ENCODE data around the gene MARK4. TPM values are rescaled to one million over a fixed set of nuclear protein-coding genes. Genes with fewer than 3 reads are reported as not detected.

Gene MARK4
- total RNA-seq, 1 experiment from 2014 or later: 44.0 TPM

GRCh38 chr19:45206328-45206727 lies 44.7 kb upstream of the MARK4 start:
- BruUV-seq (replicated peaks): no TSS peak
- Histone ChIP-seq H3K4me3 (ENCODE audit: low read depth, low read length, poor library complexity, severe bottlenecking) (no peak overlapping the region), H3K36me3 (ENCODE audit: insufficient read depth, low read length, poor library complexity, severe bottlenecking) (no peaks in the 10 kb centered on the region), H3K27ac (ENCODE audit: low read depth, low read length, poor library complexity, severe bottlenecking) (no peak overlapping the region), H3K9me3 (ENCODE audit: low read depth, low read length, poor library complexity, severe bottlenecking) (no peaks in the 10 kb centered on the region), H3K4me1 (ENCODE audit: insufficient read depth, low read length, poor library complexity, severe bottlenecking) (no peaks in the 10 kb centered on the region), H3K27me3 (replicated peaks; ENCODE audit: insufficient read depth, low read depth, low read length, poor library complexity) (no peaks in the 10 kb centered on the region)
- POLR2A ChIA-PET (ENCODE audit: low non-redundant PET): no interaction called here
- no peak for DNase-seq (ENCODE audit: low spot score)
- intact Hi-C loops (cut with micrococcal nuclease; ENCODE audit: unreplicated experiment): no loop called here
- TF ChIP-seq, protein P1, sequence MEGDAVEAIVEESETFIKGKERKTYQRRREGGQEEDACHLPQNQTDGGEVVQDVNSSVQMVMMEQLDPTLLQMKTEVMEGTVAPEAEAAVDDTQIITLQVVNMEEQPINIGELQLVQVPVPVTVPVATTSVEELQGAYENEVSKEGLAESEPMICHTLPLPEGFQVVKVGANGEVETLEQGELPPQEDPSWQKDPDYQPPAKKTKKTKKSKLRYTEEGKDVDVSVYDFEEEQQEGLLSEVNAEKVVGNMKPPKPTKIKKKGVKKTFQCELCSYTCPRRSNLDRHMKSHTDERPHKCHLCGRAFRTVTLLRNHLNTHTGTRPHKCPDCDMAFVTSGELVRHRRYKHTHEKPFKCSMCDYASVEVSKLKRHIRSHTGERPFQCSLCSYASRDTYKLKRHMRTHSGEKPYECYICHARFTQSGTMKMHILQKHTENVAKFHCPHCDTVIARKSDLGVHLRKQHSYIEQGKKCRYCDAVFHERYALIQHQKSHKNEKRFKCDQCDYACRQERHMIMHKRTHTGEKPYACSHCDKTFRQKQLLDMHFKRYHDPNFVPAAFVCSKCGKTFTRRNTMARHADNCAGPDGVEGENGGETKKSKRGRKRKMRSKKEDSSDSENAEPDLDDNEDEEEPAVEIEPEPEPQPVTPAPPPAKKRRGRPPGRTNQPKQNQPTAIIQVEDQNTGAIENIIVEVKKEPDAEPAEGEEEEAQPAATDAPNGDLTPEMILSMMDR (conservative IDR thresholded peaks at IDR 0.05; ENCODE audit: low read depth, low read length): no peak
- TF ChIP-seq EZH2 (IDR thresholded peaks at IDR 0.05; ENCODE audit: borderline replicate concordance, low read depth, low read length, poor library complexity, severe bottlenecking): no peak
- CTCF ChIA-PET: no interaction called here

- no peaks in the 10 kb centered on the region for H3K9me3 ChIP-seq (ENCODE audit: low read depth, low read length, poor library complexity, severe bottlenecking)
- ChIA-PET CTCF (no interaction called here), POLR2A (ENCODE audit: low non-redundant PET) (no interaction called here)
- no peaks in the 10 kb centered on the region for H3K4me1 ChIP-seq (ENCODE audit: insufficient read depth, low read length, poor library complexity, severe bottlenecking)
- BruUV-seq (replicated peaks): no TSS peak
- H3K36me3 ChIP-seq (ENCODE audit: insufficient read depth, low read length, poor library complexity, severe bottlenecking): no peaks in the 10 kb centered on the region
- H3K4me3 ChIP-seq (ENCODE audit: low read depth, low read length, poor library complexity, severe bottlenecking): no peak overlapping the region
- intact Hi-C loops (cut with micrococcal nuclease; ENCODE audit: unreplicated experiment): no loop called here
- peaks cover 29% of the 10 kb centered on the region for H3K27me3 ChIP-seq (replicated peaks; ENCODE audit: insufficient read depth, low read depth, low read length, poor library complexity)
- TF ChIP-seq, protein P1 (conservative IDR thresholded peaks at IDR 0.05; ENCODE audit: low read depth, low read length): no peak
- no peak for TF ChIP-seq EZH2 (IDR thresholded peaks at IDR 0.05; ENCODE audit: borderline replicate concordance, low read depth, low read length, poor library complexity, severe bottlenecking)
- no peak for DNase-seq (ENCODE audit: low spot score)
- H3K27ac ChIP-seq (ENCODE audit: low read depth, low read length, poor library complexity, severe bottlenecking): no peak overlapping the region
Measured at GRCh38 chr19:45211751-45212381, 39.2 kb upstream of the MARK4 start.

DNA sequence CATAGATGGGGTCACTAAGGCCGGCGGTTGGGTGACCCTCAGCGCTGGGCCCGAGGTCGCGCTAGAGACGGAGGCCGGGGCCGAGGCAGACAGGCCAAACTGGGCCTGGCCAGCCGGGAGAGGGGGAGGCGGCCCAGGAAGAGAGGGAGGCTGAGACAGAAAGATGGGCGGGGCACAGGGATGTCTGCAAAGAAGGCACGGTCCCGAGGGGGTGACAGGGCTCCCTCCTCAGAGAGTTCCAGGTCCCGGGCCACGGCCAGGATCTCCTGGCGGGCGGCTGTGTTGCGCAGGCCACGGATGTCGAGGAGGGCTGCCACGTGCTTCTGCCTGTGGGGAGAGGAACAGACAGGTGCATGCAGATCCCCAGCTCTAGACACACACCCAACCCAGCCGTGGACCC lies 38.0 kb upstream of the MARK4 start:
- H3K27ac ChIP-seq (ENCODE audit: low read depth, low read length, poor library complexity, severe bottlenecking): no peak overlapping the region
- ChIA-PET POLR2A (ENCODE audit: low non-redundant PET) (no interaction called here), CTCF (no interaction called here)
- H3K36me3 ChIP-seq (ENCODE audit: insufficient read depth, low read length, poor library complexity, severe bottlenecking): no peaks in the 10 kb centered on the region
- no peak overlapping the region for H3K4me3 ChIP-seq (ENCODE audit: low read depth, low read length, poor library complexity, severe bottlenecking)
- H3K4me1 ChIP-seq (ENCODE audit: insufficient read depth, low read length, poor library complexity, severe bottlenecking): no peaks in the 10 kb centered on the region
- intact Hi-C loops (cut with micrococcal nuclease; ENCODE audit: unreplicated experiment): no loop called here
- TF ChIP-seq, protein P1 (conservative IDR thresholded peaks at IDR 0.05; ENCODE audit: low read depth, low read length): no peak
- TF ChIP-seq EZH2 (IDR thresholded peaks at IDR 0.05; ENCODE audit: borderline replicate concordance, low read depth, low read length, poor library complexity, severe bottlenecking): no peak
- no peaks in the 10 kb centered on the region for H3K9me3 ChIP-seq (ENCODE audit: low read depth, low read length, poor library complexity, severe bottlenecking)
- no peak for DNase-seq (ENCODE audit: low spot score)
- peaks cover 41% of the 10 kb centered on the region for H3K27me3 ChIP-seq (replicated peaks; ENCODE audit: insufficient read depth, low read depth, low read length, poor library complexity)
- no TSS peak for BruUV-seq (replicated peaks)
